Lung (tissue), 12 donors: Measurements from ENCODE around the gene ARPC4. TPM values are rescaled to one million over a fixed set of nuclear protein-coding genes. Genes with fewer than 3 reads are reported as not detected.

ENCODE experiments used
- ATAC-seq: fragments of 200-7000 bp; cut with Tn5 transposase; one replicate; pipeline ENCODE4 v1.9.1; 2020; ENCODE audit warnings: moderate number of reproducible peaks; ENCODE audit not compliant: insufficient read depth, low FRiP score
- DNase-seq, 3 donors: peaks; one replicate each; pipeline ENCODE4 v3.0.0-alpha.2; 2013 to 2017
- H3K27ac ChIP-seq, 2 donors: one replicate each; pipeline ENCODE4 v1.5.1; 2013; ENCODE audit warnings: mild to moderate bottlenecking in 2 of 2, moderate library complexity in 2 of 2, control low read depth in 1 of 2, inconsistent platforms in 1 of 2, low read depth in 1 of 2, low read length in 1 of 2
- H3K27me3 ChIP-seq, 3 donors: one replicate each; pipeline ENCODE4 v1.5.1; 2013; ENCODE audit warnings: low read length in 2 of 3; ENCODE audit not compliant: control insufficient read depth in 3 of 3, insufficient read depth in 3 of 3
- H3K36me3 ChIP-seq, 4 donors: one replicate each; pipeline ENCODE4 v1.5.1; 2013; ENCODE audit warnings: low read length in 4 of 4, mild to moderate bottlenecking in 1 of 4, moderate library complexity in 1 of 4; ENCODE audit not compliant: control insufficient read depth in 4 of 4, insufficient read depth in 4 of 4
- H3K4me1 ChIP-seq, 5 donors: one replicate each; pipeline ENCODE4 v1.5.1; 2013; ENCODE audit warnings: low read length in 5 of 5, mild to moderate bottlenecking in 2 of 5, moderate library complexity in 1 of 5; ENCODE audit not compliant: control insufficient read depth in 5 of 5, insufficient read depth in 5 of 5
- H3K4me3 ChIP-seq: one replicate; pipeline ENCODE4 v1.5.1; 2013; ENCODE audit warnings: mild to moderate bottlenecking, control low read depth, moderate library complexity
- H3K9ac ChIP-seq, 2 donors: one replicate each; pipeline ENCODE4 v1.5.1; 2013; ENCODE audit warnings: low read length in 2 of 2, control low read depth in 1 of 2; ENCODE audit not compliant: insufficient read depth in 1 of 2
- H3K9me3 ChIP-seq, 4 donors: one replicate each; pipeline ENCODE4 v1.5.1; 2013; ENCODE audit warnings: low read length in 3 of 4, mild to moderate bottlenecking in 1 of 4, moderate library complexity in 1 of 4; ENCODE audit not compliant: control insufficient read depth in 4 of 4, insufficient read depth in 3 of 4
- CTCF ChIP-seq: IDR thresholded peaks from 2 replicates; pipeline ENCODE4 v1.5.1; 2012; ENCODE audit warnings: mild to moderate bottlenecking; ENCODE audit errors: control extremely low read depth, extremely low read depth
- WGBS, 2 donors: extraction: QIAGEN DNeasy Blood & Tissue Kit; methylation state at CpG; one replicate each; pipeline ENCODE4 v1.1.7; 2013; 5-methylcytosine and 5-hydroxymethylcytosine counted together
- polyA plus RNA-seq, 2 donors: library from polyadenylated mRNA; stranded (reverse); fragments of 200-250 nt; gene quantifications; one replicate each; pipeline ENCODE4 v1.2.1, GENCODE V29; 2013
- total RNA-seq, 2 donors: library from RNA; depleted of rRNA in 1 of 2; stranded (reverse); fragments of >200 nt in 1 of 2; gene quantifications; one replicate each; pipeline ENCODE4 v1.2.1, GENCODE V29; 2014 to 2021
- donor health status: control.
- donor health status: control.
- donor health status: Bipolar disorder and iron deficiency.
- donor health status: healthy.
- donor health status: DM: yes; HTN: yes; CAD: no.

The ARPC4 gene
- total and polyA plus RNA-seq, 4 donors: 74.9 to 239 (median 129) TPM

GRCh38 chr3:9778143-9779074, 14.5 kb upstream of the ARPC4 start:
- peaks cover 7 to 16% (median 13%) of the 10 kb centered on the region in 4 donors for H3K36me3 ChIP-seq
- no peak overlapping the region for H3K4me3 ChIP-seq
- ATAC-seq (peak; percentile 38), DNase-seq (no peak)
- no peak overlapping the region for H3K9ac ChIP-seq
- no peaks in the 10 kb centered on the region for H3K27me3 ChIP-seq
- H3K9me3 ChIP-seq: no peaks in the 10 kb centered on the region
- H3K4me1 ChIP-seq: peaks cover 0 to 3% (median 0%) of the 10 kb centered on the region in 5 donors
- TF ChIP-seq CTCF: no peak
- no peak overlapping the region for H3K27ac ChIP-seq
- 82 to 88% methylated on average over 5 of the region's 5 CpGs for WGBS, 2 donors

- no peak overlapping the region for H3K9ac ChIP-seq
- no peaks in the 10 kb centered on the region for H3K27me3 ChIP-seq
- no peak for ATAC-seq
- H3K4me1 ChIP-seq: peaks cover 0 to 3% (median 0%) of the 10 kb centered on the region in 5 donors
- DNase-seq: no peak
- 30 to 73% methylated on average over 6 of the region's 6 CpGs for WGBS, 2 donors
- no peak overlapping the region for H3K4me3 ChIP-seq
- H3K9me3 ChIP-seq: no peaks in the 10 kb centered on the region
- H3K36me3 ChIP-seq: peaks cover 7 to 20% (median 15%) of the 10 kb centered on the region in 4 donors
- H3K27ac ChIP-seq: no peak overlapping the region
- TF ChIP-seq CTCF: no peak
Observed at GRCh38 chr3:9779075-9779593, 13.7 kb upstream of the ARPC4 start.

- Histone ChIP-seq H3K9ac (no peak overlapping the region), H3K27me3 (no peaks in the 10 kb centered on the region), H3K4me3 (no peak overlapping the region), H3K36me3 (peaks cover 7 to 21% (median 17%) of the 10 kb centered on the region in 4 donors), H3K27ac (peak overlapping the region in 1 of 2 donors; percentile 34), H3K9me3 (no peaks in the 10 kb centered on the region), H3K4me1 (peaks cover 0 to 3% (median 0%) of the 10 kb centered on the region in 5 donors)
- ATAC-seq: peak; percentile 31
- no peak for TF ChIP-seq CTCF
- DNase-seq: no peak
- 25 to 59% methylated on average over 8 of the region's 8 CpGs for WGBS, 2 donors
Observed at GRCh38 chr3:9779721-9780457, 13.0 kb upstream of the ARPC4 start.
